NCI-H2227 (cell line): ENCODE measurements around the gene FLRT2.
A peak's percentile ranks its signal among the peaks of the same experiment; 100 is the strongest.

Source experiments
- DNase-seq: peaks from one replicate; lab custom pipeline; 2025; ENCODE audit not compliant: unreplicated experiment; lab: John Stamatoyannopoulos, UW

The FLRT2 gene, protein sequence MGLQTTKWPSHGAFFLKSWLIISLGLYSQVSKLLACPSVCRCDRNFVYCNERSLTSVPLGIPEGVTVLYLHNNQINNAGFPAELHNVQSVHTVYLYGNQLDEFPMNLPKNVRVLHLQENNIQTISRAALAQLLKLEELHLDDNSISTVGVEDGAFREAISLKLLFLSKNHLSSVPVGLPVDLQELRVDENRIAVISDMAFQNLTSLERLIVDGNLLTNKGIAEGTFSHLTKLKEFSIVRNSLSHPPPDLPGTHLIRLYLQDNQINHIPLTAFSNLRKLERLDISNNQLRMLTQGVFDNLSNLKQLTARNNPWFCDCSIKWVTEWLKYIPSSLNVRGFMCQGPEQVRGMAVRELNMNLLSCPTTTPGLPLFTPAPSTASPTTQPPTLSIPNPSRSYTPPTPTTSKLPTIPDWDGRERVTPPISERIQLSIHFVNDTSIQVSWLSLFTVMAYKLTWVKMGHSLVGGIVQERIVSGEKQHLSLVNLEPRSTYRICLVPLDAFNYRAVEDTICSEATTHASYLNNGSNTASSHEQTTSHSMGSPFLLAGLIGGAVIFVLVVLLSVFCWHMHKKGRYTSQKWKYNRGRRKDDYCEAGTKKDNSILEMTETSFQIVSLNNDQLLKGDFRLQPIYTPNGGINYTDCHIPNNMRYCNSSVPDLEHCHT

DNA sequence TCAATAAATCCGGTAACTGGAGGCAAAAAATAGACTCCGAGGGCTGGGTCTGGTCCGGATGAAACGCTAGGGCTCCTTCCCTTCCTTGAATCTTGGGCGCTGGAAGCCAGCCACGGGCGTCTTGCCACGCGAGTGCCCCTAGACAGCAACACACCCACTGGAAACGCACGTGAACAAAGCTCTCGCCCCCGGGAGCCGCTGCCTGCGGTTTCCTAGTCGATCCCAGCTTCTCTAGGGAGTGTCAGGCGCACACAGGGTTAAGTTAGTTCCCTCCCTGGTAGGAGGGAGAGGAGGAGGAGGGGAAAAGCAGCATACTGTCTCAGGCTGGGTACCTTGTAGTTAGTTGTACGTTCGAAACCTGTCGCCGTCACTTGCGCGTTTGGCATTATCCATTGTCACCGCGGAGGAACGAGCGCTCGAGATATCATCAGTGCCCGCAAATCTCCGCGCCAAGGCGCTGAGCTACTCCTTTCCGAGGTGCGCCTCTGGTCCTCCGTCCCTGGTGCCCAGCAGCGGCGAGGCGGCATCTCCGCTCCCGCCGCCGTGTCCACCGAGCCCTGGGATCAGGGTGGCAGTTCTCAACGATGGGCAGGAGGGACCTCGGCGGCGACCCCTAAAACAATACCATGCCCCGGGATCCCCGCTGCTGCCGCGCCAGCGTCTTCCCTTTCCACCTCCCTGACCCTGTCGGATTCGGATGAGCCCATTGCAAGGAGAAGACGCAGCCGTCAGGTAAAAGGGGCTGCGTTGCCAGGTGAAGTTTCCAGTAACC is at the start of gene FLRT2:
FLRT2 (plus strand) TSS at position 342 of the 772 bp plus-strand sequence. CDS start 91,371 bp downstream, outside the sequence.
- peak; percentile 26 for DNase-seq

DNA sequence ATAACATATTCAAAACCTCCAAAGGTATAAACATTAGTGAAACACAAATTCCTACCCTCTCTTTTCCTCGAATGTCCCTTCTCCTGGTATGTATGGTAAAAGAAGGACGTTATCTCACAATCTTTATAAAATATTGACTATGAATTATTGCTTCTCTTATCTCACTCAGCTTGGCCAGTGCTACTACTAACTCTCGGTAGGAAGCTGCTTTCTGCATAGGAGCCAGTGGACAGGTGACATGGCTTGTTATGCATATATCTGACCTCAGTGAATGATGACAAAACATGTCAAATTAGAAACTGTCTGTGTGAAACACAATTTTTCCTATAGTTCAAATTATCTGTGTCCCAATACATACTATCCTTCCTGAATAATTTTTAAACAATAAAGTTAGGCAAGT is 48.5 kb upstream of the FLRT2 start:
- no peak for DNase-seq

DNA sequence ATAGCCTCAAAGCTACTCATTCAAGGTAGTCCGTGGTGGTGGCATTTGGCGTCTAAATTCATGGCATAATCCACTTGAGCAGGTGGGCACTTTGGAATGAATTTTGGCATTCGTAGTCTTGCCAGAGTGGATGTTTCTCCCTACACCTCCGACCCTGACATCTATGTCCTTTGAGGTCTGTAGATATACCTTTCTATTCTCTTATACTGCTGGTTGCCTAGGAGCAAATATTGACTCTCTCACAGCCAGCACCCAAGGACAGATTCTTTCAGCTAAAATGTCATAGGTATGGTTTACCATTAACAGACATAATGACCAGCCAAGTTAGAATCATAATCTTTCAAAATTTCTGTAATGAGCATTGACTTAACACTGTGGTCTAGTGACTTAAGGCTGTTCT is 47.4 kb upstream of the FLRT2 start:
- no peak for DNase-seq

DNA sequence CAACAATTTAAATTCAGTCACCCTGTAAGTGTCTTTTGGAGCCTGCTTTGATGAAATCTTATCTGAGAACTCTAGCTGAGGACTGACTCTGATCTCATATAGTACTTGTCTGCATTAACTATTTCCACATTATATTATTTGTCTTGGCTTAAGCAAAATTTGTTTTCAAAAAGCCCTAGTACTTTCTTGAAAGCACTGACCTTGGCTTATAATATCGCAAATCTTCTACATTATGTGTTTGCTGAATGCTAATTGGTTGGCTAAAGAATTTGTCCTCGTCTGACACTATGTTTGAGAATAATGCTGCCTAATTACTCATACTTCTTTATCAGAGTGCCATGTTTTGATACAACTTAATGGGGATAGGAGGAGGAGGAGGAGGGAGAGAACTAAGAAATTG is 46.9 kb upstream of the FLRT2 start:
- no peak for DNase-seq

DNA sequence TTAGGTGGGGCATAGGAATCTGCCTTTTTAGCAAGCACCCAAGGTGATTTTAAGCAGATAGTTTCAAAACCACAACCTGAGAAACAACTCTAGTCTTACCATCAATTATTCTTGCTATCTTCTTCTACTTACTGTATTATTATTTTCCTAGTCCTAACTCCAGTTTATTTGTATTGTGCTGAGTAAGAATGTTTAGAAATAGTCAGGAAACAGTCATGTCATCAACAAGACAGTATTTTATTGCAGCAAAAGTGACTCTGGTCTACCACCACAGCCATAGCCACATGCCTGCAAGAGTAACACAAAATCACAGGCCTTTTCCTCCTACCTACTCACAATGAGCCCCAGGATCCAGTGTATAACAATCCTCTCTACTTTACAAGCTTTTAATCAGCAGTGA is 46.3 kb upstream of the FLRT2 start:
- DNase-seq: no peak

DNA sequence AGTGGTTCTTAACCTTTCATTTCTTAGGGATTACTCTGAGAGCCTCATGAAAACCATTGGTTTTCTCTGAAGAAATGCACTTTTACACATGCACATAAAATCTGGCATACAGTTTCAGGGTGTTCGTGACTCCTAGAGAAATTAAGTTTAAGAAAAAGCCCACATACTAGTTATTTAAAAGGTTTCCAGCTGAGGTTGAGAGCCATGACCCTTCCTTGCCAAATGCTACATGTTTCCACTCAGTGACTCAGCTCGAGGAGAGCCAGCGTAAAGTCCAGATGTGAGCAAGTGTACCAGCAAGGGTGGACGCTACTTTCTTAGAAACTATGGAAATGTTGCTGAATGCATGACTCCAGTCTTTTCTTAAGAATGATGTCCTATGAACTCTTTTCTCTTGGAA is 42.7 kb upstream of the FLRT2 start:
- no peak for DNase-seq

DNA sequence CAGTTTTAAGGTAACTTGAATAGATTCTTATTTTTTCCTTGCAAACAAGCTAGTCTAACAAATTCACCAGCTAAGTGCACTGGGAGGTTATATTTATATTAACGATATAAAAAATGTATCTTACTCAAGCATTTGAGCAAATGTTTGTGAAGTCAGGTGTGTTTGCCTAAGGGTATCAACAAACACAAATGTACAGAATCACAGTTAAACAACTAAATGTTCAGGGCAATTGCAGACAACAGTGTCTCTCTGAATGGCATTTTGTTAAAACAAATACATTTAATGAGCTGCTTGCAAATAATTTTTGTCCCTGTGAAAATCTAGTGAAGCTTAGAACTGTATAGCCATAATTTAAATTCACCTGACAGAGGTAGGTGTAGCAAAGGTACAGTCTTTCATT is 28.2 kb upstream of the FLRT2 start:
- DNase-seq: no peak

DNA sequence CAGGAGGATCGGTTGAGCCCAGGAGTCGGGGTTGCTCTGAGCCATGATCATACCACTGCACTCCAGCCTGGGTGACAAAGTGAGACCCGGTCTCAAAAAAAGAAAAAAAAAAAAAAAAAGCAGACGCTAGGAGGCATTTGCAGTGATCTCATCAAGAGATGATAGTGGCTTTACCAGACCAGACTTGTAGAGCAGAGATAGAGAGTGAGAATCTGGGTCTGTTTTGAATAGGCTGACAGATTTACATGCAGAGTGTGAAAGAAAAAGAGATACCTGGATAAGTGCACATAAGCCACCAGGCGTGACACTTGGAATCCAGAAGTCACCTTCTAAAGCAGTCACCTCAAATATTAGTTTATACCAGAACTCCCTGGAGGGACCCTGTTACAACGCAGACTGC is 21.1 kb upstream of the FLRT2 start:
- DNase-seq: no peak

DNA sequence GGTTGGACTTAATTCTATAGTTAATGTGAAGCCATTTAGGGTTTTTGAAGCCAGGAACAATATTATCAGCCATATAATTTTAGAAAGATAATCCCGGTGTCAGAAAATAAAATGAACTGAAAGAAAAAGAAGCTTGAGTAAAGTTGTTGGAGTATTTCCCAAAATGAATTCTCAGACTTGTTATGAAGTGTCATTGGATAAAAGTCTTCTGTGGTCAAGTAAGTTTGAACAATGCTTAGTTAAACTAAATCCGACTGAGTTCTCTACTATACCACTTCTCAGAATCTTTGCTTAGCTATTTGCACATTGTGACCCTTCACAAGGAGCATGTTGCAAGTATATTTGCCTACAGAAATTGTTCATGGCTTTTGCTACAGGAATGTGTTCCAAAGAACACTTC is 17.5 kb upstream of the FLRT2 start:
- DNase-seq: no peak

DNA sequence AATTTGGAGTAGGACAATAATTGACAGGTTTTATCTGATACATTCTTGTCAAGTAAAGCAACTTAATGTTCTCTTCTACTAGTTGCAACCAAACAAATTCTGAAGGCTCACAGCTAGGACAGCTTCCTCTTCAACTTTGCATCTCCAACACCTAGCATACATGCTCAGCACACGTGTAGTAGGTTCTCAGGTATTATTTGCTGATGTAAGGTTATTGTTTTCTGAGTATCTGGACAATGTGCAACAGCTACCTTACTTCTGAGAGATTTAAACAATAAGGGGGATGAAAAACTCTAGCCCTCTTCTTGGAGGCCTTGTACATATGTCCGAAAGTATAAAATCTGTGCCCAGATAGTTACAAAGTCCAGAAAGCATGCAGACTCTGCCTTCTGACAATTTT is 15.5 kb upstream of the FLRT2 start:
- no peak for DNase-seq

DNA sequence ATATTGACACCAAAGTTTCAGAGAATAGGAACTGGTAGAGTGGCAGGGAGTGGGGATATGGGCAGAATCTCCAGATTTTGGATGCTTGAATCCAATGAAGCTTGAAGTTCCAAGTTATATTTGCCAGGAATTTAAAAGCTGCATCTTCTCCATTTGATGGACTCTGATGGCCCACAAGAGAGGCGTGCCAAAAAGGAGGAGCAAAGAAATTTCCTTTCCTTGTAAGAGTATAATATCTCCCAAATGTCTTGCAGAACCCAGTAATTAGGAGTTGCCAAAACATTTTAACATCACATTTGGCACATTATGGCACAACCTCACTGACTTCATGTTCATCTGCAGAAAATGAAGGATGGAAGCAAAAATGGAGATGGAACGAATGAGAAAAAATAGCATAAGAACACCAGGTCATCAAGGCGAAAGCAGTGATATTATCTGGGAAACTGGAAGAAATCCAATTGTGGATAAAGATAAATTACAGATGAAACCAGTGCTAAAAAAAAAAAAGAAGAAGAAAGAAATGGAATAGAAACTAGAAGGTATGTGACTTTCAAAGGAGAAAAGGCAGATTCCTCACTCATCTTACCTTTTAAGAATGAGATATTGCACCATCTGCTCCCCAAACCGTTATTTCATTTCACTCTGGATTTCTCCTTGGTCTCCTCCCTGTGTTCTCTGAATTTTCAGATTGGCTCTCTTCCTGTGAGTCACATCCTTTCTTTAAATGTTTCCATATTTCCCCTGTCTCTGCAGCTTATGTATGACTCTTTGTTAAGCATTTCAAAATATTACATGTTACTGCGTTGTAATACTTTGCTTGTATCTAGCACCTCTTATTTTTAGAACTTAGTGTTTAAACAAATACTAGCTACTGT is 13.5 kb upstream of the FLRT2 start:
- no peak for DNase-seq

DNA sequence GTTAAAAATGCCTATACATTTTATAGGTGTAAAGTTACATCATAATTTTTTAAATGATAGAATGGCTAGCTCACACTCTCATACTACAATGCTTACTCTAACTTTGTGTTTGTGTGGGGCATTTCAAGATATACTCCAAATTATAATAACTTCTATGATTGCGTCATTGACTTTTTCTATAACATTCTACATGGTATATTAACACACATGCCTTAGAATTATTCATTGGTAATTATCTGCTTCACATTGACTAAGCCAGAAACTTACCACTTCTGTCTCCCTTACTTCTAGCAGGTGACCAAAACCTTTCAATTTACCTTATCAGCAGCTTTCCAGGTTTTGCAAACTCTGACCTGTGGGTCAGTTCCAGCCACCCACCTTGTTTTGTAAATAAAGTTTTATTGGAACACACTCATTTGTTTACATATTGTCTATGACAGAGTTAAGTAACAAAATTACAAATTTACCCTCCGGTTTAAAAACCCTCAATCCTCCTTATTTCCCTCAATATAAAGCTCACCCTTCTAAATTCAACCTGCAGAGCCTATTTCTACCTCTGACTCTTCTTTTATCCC is 12.7 kb upstream of the FLRT2 start:
- DNase-seq: no peak

DNA sequence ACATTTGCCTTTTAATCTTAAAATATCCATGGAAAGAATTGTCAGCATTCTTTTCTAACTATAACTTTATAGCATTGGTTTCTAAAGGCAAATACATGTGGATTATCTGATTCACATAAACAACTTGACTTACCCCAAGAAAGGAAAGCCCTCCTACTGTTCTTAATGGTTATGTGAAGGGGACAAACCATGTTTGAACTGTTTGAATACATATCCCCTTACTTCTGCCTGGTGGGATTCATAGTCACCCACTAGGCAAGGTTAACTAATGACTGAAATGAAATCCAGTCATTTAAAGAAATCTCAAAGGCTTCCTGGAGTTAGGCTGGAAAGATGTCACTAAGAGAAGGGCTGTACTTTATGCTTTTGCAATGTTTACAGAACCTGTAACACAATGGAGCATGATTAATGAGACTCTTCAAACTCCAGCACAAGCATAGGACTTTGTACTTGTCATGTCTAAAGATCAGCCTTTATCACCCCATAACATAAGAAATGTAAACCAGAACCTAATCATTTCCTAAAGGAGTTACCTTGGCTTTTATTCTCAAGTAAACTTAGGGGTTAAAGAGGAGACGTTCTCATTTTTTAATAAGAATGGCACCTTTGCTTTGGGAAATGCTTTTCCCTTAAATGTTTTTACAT is 10.2 kb upstream of the FLRT2 start:
- peak; percentile 18 for DNase-seq

DNA sequence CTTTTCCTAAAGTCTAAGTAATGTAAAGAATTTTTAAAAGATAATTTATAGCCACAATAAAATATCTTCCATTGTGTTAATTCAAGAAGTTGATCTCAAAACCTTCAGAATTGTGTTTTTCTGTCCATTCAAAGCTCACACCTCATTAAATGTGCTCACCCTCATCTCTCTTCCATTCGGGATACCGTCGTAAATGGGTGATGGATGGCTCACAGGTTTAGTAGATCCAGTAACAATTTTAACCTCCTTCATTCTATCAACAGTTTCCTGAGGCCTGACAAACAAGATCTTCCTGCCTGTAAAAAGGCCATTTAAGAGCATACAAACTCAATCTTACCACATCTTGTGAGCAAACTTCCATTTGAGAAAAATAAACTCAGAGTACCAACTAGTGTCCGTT is 9.4 kb upstream of the FLRT2 start:
- DNase-seq: no peak

DNA sequence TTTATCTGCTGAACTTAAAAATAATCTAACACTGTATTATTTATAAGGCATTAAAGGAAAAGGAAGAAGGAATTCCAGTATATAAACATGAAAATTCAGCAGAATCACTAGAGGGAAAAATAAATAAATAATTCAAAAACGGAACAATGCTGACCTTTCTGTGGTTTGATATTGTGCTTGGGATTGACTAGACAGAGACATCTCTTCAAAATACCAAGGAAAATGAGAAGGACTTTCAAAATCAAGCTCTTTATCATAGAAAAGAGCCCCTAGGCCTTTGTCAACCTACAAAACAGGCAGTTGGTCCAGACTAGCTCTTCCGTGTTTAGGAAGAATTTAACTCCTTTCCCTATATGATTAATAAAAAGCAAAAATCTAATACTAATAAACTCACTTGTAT is 6.3 kb upstream of the FLRT2 start:
- no peak for DNase-seq

DNA sequence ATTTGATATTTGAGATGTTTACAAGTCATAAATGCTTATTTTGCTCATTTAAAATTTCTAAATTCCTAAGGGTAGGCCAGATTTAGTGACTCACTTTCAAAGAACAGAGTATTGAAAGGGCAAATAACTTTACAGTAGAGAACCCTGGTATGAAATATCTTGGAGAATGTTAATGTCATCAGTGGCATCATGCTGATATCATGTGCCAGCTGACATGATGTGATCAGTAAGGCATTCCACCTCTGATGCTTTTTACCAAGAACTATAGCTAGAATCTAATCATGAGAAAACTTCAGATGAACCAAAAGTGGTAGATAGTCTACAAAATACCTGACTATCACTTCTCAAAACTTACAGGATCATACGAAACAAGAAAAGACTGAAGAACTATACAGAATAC is 2.9 kb upstream of the FLRT2 start:
- DNase-seq: no peak

DNA sequence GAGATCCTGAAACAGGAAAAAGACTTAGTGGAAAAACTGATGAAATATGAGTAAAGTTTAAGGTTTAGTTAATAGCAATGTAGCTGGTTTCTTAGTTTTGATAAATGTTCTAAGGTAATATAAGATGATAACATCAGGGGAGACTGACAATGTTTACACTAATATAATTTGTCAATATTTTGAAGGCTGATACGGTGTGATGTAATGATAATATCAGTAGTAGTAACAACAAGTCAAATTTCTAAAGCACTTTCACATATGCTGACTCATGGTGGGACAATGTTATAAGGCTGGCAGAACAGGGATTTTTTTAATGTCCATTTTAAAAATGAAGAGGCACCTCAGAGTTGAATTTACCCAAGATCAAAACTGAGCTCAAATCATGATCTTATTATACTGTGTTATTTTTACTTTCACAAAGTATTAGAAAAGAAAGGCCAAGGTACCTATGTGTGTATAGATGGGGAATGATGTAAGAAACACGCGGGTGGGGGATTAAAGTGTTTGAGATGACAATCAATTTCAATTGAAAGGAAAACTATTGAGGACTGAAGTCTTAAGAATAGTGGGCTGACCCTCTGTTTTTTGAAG is 2.4 kb upstream of the FLRT2 start:
- no peak for DNase-seq

DNA sequence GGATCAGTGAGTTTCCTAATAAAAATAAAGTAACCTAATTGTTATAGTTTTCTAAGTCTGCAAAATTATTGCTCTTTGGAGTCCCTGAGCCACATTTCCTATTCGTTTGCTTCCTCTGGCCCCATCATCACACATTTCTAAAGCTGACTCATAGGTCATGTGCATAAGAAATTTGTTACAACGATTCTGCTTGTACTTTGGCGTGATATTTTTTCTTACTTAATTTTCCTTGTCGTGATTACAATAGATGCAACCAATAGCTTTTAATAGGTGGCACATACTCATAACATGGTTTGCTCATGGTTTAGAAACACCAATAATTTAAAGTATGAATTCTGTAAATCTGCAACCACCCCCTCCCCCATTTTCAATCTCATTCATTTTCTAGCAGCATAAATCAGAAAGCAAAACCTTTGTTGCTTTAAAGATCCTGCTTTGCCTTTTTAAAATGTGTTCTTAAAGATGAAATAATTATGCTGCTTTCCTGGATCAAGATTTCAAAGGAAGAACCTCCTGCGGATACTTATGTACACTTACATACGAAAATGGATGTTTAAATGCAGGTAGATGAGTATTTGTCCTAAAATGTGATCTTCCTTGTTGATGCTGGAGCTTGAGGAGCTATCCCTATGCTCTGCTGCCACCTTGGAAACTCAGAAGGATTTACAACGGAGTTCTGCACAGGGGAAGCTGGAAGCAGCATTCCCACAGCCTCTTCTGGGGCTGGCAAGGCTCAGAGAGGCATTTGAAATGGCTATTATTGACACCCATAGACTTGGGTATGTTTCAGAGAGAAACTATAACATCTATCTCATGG is 1.7 kb upstream of the FLRT2 start:
- peak; percentile 50 for DNase-seq
